CD14-positive monocyte (primary cell): ENCODE data around the gene STK33. TPM values are rescaled to one million over a fixed set of nuclear protein-coding genes. Genes with fewer than 3 reads are reported as not detected.

Source experiments
- DNase-seq, 3 donors: peaks; one replicate each; pipeline ENCODE4 v3.0.0-alpha.2; 2011 to 2022
- H2AFZ ChIP-seq: 2 replicates; pipeline ENCODE4 v1.6.0; 2012; ENCODE audit warnings: mild to moderate bottlenecking, low read depth, low read length, inconsistent platforms; ENCODE audit not compliant: insufficient read depth, poor library complexity, severe bottlenecking
- H3K27ac ChIP-seq, 2 donors: 1 replicate in 1 of 2; 2 replicates in 1 of 2; pipeline ENCODE4 v1.5.1; 2012 to 2013; ENCODE audit warnings: low read length in 2 of 2, control low read depth in 1 of 2, inconsistent platforms in 1 of 2, low read depth in 1 of 2, mild to moderate bottlenecking in 1 of 2
- H3K27me3 ChIP-seq, 2 donors: one replicate each; pipeline versions ENCODE4 v1.6.0 to v1.6.1; 2011 to 2013; ENCODE audit warnings: low read length in 2 of 2; ENCODE audit not compliant: control insufficient read depth in 2 of 2, insufficient read depth in 2 of 2
- H3K36me3 ChIP-seq, 2 donors: replicated peaks in 1 of 2; 1 replicate in 1 of 2; 2 replicates in 1 of 2; pipeline versions ENCODE4 v1.5.1 to v1.6.1; 2012 to 2013; ENCODE audit warnings: low read length in 2 of 2, control low read depth in 1 of 2, inconsistent platforms in 1 of 2, mild to moderate bottlenecking in 1 of 2; ENCODE audit not compliant: insufficient read depth in 2 of 2, control insufficient read depth in 1 of 2
- H3K4me1 ChIP-seq, 2 donors: 1 replicate in 1 of 2; 2 replicates in 1 of 2; pipeline versions ENCODE4 v1.5.1 to v1.6.1; 2012 to 2013; ENCODE audit warnings: low read length in 2 of 2, control low read depth in 1 of 2, inconsistent platforms in 1 of 2, mild to moderate bottlenecking in 1 of 2, moderate library complexity in 1 of 2; ENCODE audit not compliant: insufficient read depth in 2 of 2, control insufficient read depth in 1 of 2
- H3K4me2 ChIP-seq: replicated peaks from 2 replicates; pipeline ENCODE3; 2012; ENCODE audit warnings: low read length, moderate library complexity, mild to moderate bottlenecking; ENCODE audit not compliant: poor library complexity, severe bottlenecking; ENCODE audit errors: extremely low read depth
- H3K4me3 ChIP-seq, 3 experiments: fragments of 200-600 bp in 1 of 3; sonication (generic) in 1 of 3; replicated peaks in 1 of 3; 1 replicate in 2 of 3; 2 replicates in 1 of 3; pipeline ENCODE4 v1.5.1; 2011 to 2013; ENCODE audit warnings: low read length in 3 of 3, mild to moderate bottlenecking in 3 of 3, control low read depth in 2 of 3, low read depth in 2 of 3, inconsistent platforms in 1 of 3, moderate library complexity in 1 of 3
- H3K79me2 ChIP-seq: 2 replicates; pipeline ENCODE4 v1.6.0; 2012; ENCODE audit warnings: mild to moderate bottlenecking, control low read depth, inconsistent platforms, low read length, moderate library complexity; ENCODE audit not compliant: insufficient read depth
- H3K9ac ChIP-seq: 2 replicates; pipeline ENCODE4 v1.6.0; 2017; ENCODE audit warnings: low read length, mild to moderate bottlenecking; ENCODE audit not compliant: insufficient read depth, poor library complexity, severe bottlenecking
- H3K9me3 ChIP-seq, 2 donors: replicated peaks in 1 of 2; 1 replicate in 1 of 2; 2 replicates in 1 of 2; pipeline versions ENCODE4 v1.5.1 to v1.6.1; 2012 to 2013; ENCODE audit warnings: low read length in 2 of 2, control low read depth in 1 of 2; ENCODE audit not compliant: control insufficient read depth in 1 of 2, insufficient read depth in 1 of 2
- H4K20me1 ChIP-seq: 2 replicates; pipeline ENCODE4 v1.6.0; 2012; ENCODE audit warnings: mild to moderate bottlenecking, low read length, control low read depth, moderate library complexity; ENCODE audit not compliant: insufficient read depth
- H3K27ac Mint-ChIP-seq, 7 donors: one replicate each; pipeline ENCODE4 v1.8.0; 2020; ENCODE audit warnings: mild to moderate bottlenecking in 7 of 7, mixed read lengths in 7 of 7, moderate library complexity in 6 of 7, inconsistent platforms in 2 of 7
- H3K27me3 Mint-ChIP-seq, 3 donors: one replicate each; pipeline ENCODE4 v1.8.0; 2021 to 2022; ENCODE audit warnings: low read depth in 3 of 3, mild to moderate bottlenecking in 3 of 3, mixed read lengths in 3 of 3, moderate library complexity in 3 of 3, inconsistent platforms in 1 of 3
- H3K36me3 Mint-ChIP-seq, 2 donors: one replicate each; pipeline ENCODE4 v1.8.0; 2020; ENCODE audit warnings: mixed read lengths in 2 of 2, inconsistent platforms in 1 of 2, mild to moderate bottlenecking in 1 of 2
- H3K4me1 Mint-ChIP-seq: one replicate; pipeline ENCODE4 v1.8.0; 2020; ENCODE audit warnings: mild to moderate bottlenecking, mixed read lengths
- H3K4me3 Mint-ChIP-seq, 2 donors: one replicate each; pipeline ENCODE4 v1.8.0; 2020; ENCODE audit warnings: mild to moderate bottlenecking in 2 of 2, mixed read lengths in 2 of 2, moderate library complexity in 1 of 2
- H3K9me3 Mint-ChIP-seq, 7 donors: one replicate each; pipeline ENCODE4 v1.8.0; 2020 to 2022; ENCODE audit warnings: mixed read lengths in 7 of 7, mild to moderate bottlenecking in 6 of 7, moderate library complexity in 6 of 7, inconsistent platforms in 2 of 7
- WGBS: methylation state at CpG from one replicate; pipeline ENCODE4 v1.1.5; 2013; ENCODE audit warnings: missing lambda C conversion rate; ENCODE audit not compliant: insufficient coverage; 5-methylcytosine and 5-hydroxymethylcytosine counted together
- intact Hi-C, 2 donors: fragments of 100-400 bp; cut with micrococcal nuclease; formaldehyde crosslinking; loops; one replicate each; pipeline versions ENCODE4 v1.15.0 to v1.15.1; 2023
- polyA plus RNA-seq, 3 donors: library from polyadenylated mRNA; depleted of rRNA in 1 of 3; unstranded in 2 of 3; stranded (reverse) in 1 of 3; fragments of 300-500 nt in 2 of 3; fragments of >200 nt in 1 of 3; fragmentation: Illumina TruSeq in 2 of 3; gene quantifications; 1 replicate in 2 of 3; 2 replicates in 1 of 3; pipeline ENCODE4 v1.2.3, GENCODE V29; 2012 to 2021
- TF ChIP-seq, protein P1 (sequence below): fragments of 200-600 bp; IDR thresholded peaks from one replicate; pipeline ENCODE4 v1.8.0; 2022; ENCODE audit warnings: antibody characterized with exemption, mild to moderate bottlenecking

STK33 gene
- polyA plus RNA-seq, 3 donors = not detected

DNA sequence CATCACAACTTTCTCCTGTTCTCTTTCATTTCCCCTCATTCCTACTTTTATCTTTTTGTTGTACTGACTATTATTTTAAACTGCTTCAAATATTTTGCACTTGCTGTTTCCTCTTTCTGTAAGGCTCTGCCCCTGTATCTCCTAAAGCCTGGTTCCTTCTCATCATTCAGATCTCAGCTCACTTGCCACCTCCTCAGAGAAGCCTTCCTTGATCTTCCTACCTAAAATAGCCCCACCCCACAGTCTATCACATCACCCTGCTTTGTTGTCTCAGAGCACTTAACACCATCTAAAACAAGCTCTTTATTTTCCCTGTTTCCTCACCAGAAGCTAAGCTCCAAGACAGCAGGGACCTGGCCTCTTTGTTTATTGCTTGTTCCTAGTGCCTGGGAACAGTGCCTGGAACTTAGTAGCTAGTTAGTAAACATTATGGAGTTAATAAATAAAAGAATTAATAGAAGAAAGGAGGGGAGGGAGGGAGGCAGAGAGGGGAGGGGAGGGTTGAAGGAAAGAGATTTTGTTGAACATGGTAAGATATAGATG, 2.5 kb upstream of the STK33 start:
- no peak overlapping the region for H3K9ac ChIP-seq
- no peak overlapping the region for H3K4me3 ChIP-seq
- DNase-seq = no peak
- H3K9me3 ChIP-seq = no peaks in the 10 kb centered on the region
- H2AFZ ChIP-seq = no peak overlapping the region
- no peaks in the 10 kb centered on the region for H4K20me1 ChIP-seq
- intact Hi-C loops = no loop called here
- H3K9me3 Mint-ChIP-seq = peaks cover 0 to 2% (median 0%) of the 10 kb centered on the region in 7 donors
- TF ChIP-seq, protein P1, sequence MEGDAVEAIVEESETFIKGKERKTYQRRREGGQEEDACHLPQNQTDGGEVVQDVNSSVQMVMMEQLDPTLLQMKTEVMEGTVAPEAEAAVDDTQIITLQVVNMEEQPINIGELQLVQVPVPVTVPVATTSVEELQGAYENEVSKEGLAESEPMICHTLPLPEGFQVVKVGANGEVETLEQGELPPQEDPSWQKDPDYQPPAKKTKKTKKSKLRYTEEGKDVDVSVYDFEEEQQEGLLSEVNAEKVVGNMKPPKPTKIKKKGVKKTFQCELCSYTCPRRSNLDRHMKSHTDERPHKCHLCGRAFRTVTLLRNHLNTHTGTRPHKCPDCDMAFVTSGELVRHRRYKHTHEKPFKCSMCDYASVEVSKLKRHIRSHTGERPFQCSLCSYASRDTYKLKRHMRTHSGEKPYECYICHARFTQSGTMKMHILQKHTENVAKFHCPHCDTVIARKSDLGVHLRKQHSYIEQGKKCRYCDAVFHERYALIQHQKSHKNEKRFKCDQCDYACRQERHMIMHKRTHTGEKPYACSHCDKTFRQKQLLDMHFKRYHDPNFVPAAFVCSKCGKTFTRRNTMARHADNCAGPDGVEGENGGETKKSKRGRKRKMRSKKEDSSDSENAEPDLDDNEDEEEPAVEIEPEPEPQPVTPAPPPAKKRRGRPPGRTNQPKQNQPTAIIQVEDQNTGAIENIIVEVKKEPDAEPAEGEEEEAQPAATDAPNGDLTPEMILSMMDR = no peak
- peaks cover 14 to 16% of the 10 kb centered on the region in 2 donors for H3K27me3 ChIP-seq
- H3K4me3 Mint-ChIP-seq = no peak overlapping the region
- no peak overlapping the region for H3K27ac Mint-ChIP-seq
- no peaks in the 10 kb centered on the region for H3K79me2 ChIP-seq
- peaks cover 5 to 10% of the 10 kb centered on the region in 2 donors for H3K4me1 ChIP-seq
- H3K4me1 Mint-ChIP-seq = peaks cover 9% of the 10 kb centered on the region
- no peak overlapping the region for H3K27ac ChIP-seq
- peaks cover 15 to 22% (median 18%) of the 10 kb centered on the region in 3 donors for H3K27me3 Mint-ChIP-seq
- no peak overlapping the region for H3K4me2 ChIP-seq
- H3K36me3 Mint-ChIP-seq = no peaks in the 10 kb centered on the region
- H3K36me3 ChIP-seq = no peaks in the 10 kb centered on the region

- H3K9me3 ChIP-seq = no peaks in the 10 kb centered on the region
- peaks cover 14 to 16% of the 10 kb centered on the region in 2 donors for H3K27me3 ChIP-seq
- Mint-ChIP-seq H3K27ac (no peak overlapping the region), H3K4me3 (peak overlapping the region; percentile 54 to 84), H3K4me1 (peaks cover 9% of the 10 kb centered on the region), H3K9me3 (peaks cover 0 to 2% (median 0%) of the 10 kb centered on the region in 7 donors), H3K36me3 (no peaks in the 10 kb centered on the region), H3K27me3 (peaks cover 15 to 22% (median 18%) of the 10 kb centered on the region in 3 donors)
- H3K36me3 ChIP-seq = no peaks in the 10 kb centered on the region
- peak overlapping the region; percentile 34 for H3K9ac ChIP-seq
- H3K4me2 ChIP-seq = peak overlapping the region; percentile 71
- H3K79me2 ChIP-seq = no peaks in the 10 kb centered on the region
- TF ChIP-seq, protein P1 = no peak
- peak overlapping the region in 1 of 3 experiments; percentile 58 for H3K4me3 ChIP-seq
- DNase-seq = no peak
- no peak overlapping the region for H3K27ac ChIP-seq
- WGBS = 36% methylated on average over 1 of the region's 7 CpGs
- intact Hi-C loops = no loop called here
- peaks cover 5 to 10% of the 10 kb centered on the region in 2 donors for H3K4me1 ChIP-seq
- peak overlapping the region; percentile 70 for H2AFZ ChIP-seq
- no peaks in the 10 kb centered on the region for H4K20me1 ChIP-seq
These were observed 573 bp downstream of the STK33 start for GRCh38 chr11:8593455-8593854.
